SK-N-SH treated with all-trans-retinoic acid at 6 μM for 48 hours (cell line): ENCODE results near the gene ZNF575.

Experiments used
- ATAC-seq: fragments of 200-7000 bp; cut with Tn5 transposase; 3 replicates; pipeline ENCODE4 v1.9.1; 2020; ENCODE audit warnings: mild to moderate bottlenecking, moderate library complexity
- ARNTL ChIP-seq: fragments of 450-650 bp; formaldehyde crosslinking; IDR thresholded peaks from 2 replicates; pipeline ENCODE4 v1.5.0; 2020; ENCODE audit warnings: low read depth, mild to moderate bottlenecking, moderate library complexity, borderline replicate concordance
- CSDC2 ChIP-seq: fragments of 250-450 bp; sonication (Bioruptor Pico); IDR thresholded peaks from 2 replicates; pipeline ENCODE4 v1.5.0; 2020; ENCODE audit warnings: mild to moderate bottlenecking, moderate library complexity
- ESRRG ChIP-seq: fragments of 250-450 bp; sonication (Bioruptor Pico); IDR thresholded peaks from 2 replicates; pipeline ENCODE4 v1.6.1; 2021; ENCODE audit warnings: mild to moderate bottlenecking
- OSR1 ChIP-seq: fragments of 250-450 bp; sonication (Bioruptor Pico); IDR thresholded peaks from 2 replicates; pipeline ENCODE4 v1.8.0; 2022; ENCODE audit warnings: moderate library complexity, mild to moderate bottlenecking, inconsistent platforms
- PPARA ChIP-seq: fragments of 250-450 bp; sonication (Bioruptor Pico); IDR thresholded peaks from 2 replicates; pipeline ENCODE4 v1.5.0; 2020; ENCODE audit warnings: mild to moderate bottlenecking, borderline replicate concordance
- RARB ChIP-seq: fragments of 250-450 bp; sonication (Bioruptor Pico); IDR thresholded peaks from 2 replicates; pipeline ENCODE4 v1.8.0; 2021; ENCODE audit warnings: mild to moderate bottlenecking, moderate library complexity
- SNAI2 ChIP-seq: fragments of 250-450 bp; sonication (Bioruptor Pico); IDR thresholded peaks from 2 replicates; pipeline ENCODE4 v1.5.0; 2020; ENCODE audit warnings: mild to moderate bottlenecking, moderate library complexity
- TCF4 ChIP-seq: fragments of 250-450 bp; sonication (Bioruptor Pico); IDR thresholded peaks from 2 replicates; pipeline ENCODE4 v1.8.0; 2021; ENCODE audit warnings: mild to moderate bottlenecking, moderate library complexity, borderline replicate concordance
- TOX ChIP-seq: fragments of 250-450 bp; sonication (Bioruptor Pico); IDR thresholded peaks from 2 replicates; pipeline ENCODE4 v1.8.0; 2021; ENCODE audit warnings: mild to moderate bottlenecking, moderate library complexity, borderline replicate concordance
- ZC3H10 ChIP-seq: fragments of 250-450 bp; sonication (Bioruptor Pico); IDR thresholded peaks from 2 replicates; pipeline ENCODE4 v1.5.1; 2021; ENCODE audit warnings: mild to moderate bottlenecking, moderate library complexity
- ZFP3 ChIP-seq: fragments of 250-450 bp; sonication (Bioruptor Pico); IDR thresholded peaks from 2 replicates; pipeline ENCODE4 v1.5.0; 2020; ENCODE audit warnings: mild to moderate bottlenecking, moderate library complexity
- ZFP30 ChIP-seq: fragments of 450-650 bp; formaldehyde crosslinking; IDR thresholded peaks from 2 replicates; pipeline ENCODE4 v1.5.0; 2022; ENCODE audit warnings: mild to moderate bottlenecking, moderate library complexity
- ZNF70 ChIP-seq: fragments of 450-650 bp; formaldehyde crosslinking; IDR thresholded peaks from 2 replicates; pipeline ENCODE4 v1.5.0; 2020; ENCODE audit warnings: mild to moderate bottlenecking, moderate library complexity
- ZNF8 ChIP-seq: fragments of 450-650 bp; formaldehyde crosslinking; IDR thresholded peaks from 2 replicates; pipeline ENCODE4 v1.5.0; 2020; ENCODE audit warnings: mild to moderate bottlenecking, moderate library complexity
- TF ChIP-seq, protein P1 (sequence below): fragments of 250-450 bp; sonication (Bioruptor Pico); IDR thresholded peaks from 2 replicates; pipeline ENCODE4 v1.5.0; 2020; ENCODE audit warnings: mild to moderate bottlenecking, moderate library complexity
- TF ChIP-seq, protein P2 (sequence below): fragments of 250-450 bp; sonication (Bioruptor Pico); IDR thresholded peaks from 2 replicates; pipeline ENCODE4 v1.8.0; 2021; ENCODE audit warnings: low read depth, mild to moderate bottlenecking, moderate library complexity, borderline replicate concordance
- TF ChIP-seq, protein P3 (sequence below): fragments of 250-450 bp; sonication (Bioruptor Pico); IDR thresholded peaks from 2 replicates; pipeline ENCODE4 v1.5.1; 2020; ENCODE audit warnings: low read depth, mild to moderate bottlenecking, moderate library complexity
- TF ChIP-seq, protein P4 (sequence below): fragments of 250-450 bp; sonication (Bioruptor Pico); IDR thresholded peaks from 2 replicates; pipeline ENCODE4 v1.8.0; 2020; ENCODE audit warnings: mild to moderate bottlenecking, moderate library complexity, borderline replicate concordance

The ZNF575 gene

DNA sequence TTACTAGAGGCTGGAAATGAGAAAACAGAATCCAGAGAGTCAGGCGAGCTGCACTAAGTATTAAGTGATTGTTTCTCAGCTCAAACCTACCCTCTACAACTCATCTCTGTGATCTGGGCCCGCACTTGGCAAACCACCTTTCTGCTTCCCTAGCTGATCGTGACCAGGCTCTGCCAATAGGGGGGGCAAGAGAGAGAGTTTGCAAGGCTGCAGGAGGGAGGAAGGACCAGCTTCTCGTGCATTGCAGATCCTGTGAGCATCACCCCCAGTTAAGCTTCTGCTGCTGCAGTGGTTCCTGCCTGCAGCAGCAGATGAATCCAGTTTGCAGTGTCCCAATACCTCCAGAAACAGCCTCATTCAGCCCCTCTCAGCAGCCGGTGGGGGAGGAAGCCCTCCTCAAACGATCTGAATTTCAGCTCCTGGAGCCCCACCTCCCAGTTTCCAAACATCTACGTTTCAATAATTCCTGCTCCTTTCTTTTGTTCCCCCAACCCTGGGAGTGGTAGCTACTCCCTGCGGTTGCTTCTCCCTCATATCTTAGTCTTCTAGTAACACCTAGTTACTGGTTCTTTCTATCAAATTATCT, 22.3 kb downstream of the ZNF575 start:
- peak; percentile 94 for ATAC-seq
- TF ChIP-seq, protein P1, sequence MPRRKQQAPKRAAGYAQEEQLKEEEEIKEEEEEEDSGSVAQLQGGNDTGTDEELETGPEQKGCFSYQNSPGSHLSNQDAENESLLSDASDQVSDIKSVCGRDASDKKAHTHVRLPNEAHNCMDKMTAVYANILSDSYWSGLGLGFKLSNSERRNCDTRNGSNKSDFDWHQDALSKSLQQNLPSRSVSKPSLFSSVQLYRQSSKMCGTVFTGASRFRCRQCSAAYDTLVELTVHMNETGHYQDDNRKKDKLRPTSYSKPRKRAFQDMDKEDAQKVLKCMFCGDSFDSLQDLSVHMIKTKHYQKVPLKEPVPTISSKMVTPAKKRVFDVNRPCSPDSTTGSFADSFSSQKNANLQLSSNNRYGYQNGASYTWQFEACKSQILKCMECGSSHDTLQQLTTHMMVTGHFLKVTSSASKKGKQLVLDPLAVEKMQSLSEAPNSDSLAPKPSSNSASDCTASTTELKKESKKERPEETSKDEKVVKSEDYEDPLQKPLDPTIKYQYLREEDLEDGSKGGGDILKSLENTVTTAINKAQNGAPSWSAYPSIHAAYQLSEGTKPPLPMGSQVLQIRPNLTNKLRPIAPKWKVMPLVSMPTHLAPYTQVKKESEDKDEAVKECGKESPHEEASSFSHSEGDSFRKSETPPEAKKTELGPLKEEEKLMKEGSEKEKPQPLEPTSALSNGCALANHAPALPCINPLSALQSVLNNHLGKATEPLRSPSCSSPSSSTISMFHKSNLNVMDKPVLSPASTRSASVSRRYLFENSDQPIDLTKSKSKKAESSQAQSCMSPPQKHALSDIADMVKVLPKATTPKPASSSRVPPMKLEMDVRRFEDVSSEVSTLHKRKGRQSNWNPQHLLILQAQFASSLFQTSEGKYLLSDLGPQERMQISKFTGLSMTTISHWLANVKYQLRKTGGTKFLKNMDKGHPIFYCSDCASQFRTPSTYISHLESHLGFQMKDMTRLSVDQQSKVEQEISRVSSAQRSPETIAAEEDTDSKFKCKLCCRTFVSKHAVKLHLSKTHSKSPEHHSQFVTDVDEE, result no peak
- TF ChIP-seq ZFP3 (CRISPR knock-in tag) (no peak), TOX (CRISPR knock-in tag) (no peak), ARNTL (CRISPR knock-in tag) (no peak), ZNF70 (CRISPR knock-in tag) (no peak), ESRRG (CRISPR knock-in tag) (no peak), RARB (CRISPR knock-in tag) (no peak), ZC3H10 (CRISPR knock-in tag) (no peak), TCF4 (CRISPR knock-in tag) (no peak), ZNF8 (CRISPR knock-in tag) (no peak), CSDC2 (no peak), SNAI2 (CRISPR knock-in tag) (no peak)
- TF ChIP-seq, protein P2, sequence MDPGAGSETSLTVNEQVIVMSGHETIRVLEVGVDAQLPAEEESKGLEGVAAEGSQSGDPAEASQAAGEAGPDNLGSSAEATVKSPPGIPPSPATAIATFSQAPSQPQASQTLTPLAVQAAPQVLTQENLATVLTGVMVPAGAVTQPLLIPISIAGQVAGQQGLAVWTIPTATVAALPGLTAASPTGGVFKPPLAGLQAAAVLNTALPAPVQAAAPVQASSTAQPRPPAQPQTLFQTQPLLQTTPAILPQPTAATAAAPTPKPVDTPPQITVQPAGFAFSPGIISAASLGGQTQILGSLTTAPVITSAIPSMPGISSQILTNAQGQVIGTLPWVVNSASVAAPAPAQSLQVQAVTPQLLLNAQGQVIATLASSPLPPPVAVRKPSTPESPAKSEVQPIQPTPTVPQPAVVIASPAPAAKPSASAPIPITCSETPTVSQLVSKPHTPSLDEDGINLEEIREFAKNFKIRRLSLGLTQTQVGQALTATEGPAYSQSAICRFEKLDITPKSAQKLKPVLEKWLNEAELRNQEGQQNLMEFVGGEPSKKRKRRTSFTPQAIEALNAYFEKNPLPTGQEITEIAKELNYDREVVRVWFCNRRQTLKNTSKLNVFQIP (CRISPR knock-in tag), result no peak
- TF ChIP-seq, protein P3, sequence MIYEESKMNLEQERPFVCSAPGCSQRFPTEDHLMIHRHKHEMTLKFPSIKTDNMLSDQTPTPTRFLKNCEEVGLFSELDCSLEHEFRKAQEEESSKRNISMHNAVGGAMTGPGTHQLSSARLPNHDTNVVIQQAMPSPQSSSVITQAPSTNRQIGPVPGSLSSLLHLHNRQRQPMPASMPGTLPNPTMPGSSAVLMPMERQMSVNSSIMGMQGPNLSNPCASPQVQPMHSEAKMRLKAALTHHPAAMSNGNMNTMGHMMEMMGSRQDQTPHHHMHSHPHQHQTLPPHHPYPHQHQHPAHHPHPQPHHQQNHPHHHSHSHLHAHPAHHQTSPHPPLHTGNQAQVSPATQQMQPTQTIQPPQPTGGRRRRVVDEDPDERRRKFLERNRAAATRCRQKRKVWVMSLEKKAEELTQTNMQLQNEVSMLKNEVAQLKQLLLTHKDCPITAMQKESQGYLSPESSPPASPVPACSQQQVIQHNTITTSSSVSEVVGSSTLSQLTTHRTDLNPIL, result no peak

DNA sequence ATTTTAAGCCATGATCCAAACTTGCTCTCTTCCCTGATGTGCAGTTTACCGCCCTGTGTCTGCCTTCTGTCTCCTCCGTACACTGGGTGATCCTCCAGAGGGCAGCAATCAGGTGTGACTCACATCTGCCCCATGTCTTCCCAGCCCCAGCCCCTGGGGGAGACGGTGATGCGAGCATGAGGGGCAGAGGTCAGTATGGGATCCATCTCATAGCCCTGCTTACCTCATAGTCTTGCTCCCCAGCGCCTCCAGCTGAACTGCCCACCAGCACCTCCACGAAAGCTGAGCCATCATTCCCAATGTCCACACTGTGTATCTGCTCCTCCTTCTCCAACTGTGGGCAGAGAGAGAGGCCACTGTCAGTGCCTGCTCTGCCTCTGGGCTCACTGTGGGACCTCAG, 27.7 kb downstream of the ZNF575 start:
- ATAC-seq, result peak; percentile 30; the same call in 2 of the 3 replicates
- TF ChIP-seq TOX (CRISPR knock-in tag) (no peak), ZC3H10 (CRISPR knock-in tag) (no peak), PPARA (no peak), RARB (CRISPR knock-in tag) (no peak), SNAI2 (CRISPR knock-in tag) (no peak), ESRRG (CRISPR knock-in tag) (no peak), TCF4 (CRISPR knock-in tag) (no peak), ZNF8 (CRISPR knock-in tag) (no peak), OSR1 (CRISPR knock-in tag) (no peak), ZFP30 (no peak), ZNF70 (CRISPR knock-in tag) (no peak)
- TF ChIP-seq, protein P2 (CRISPR knock-in tag), result no peak
- TF ChIP-seq, protein P3, result no peak
- TF ChIP-seq, protein P4, sequence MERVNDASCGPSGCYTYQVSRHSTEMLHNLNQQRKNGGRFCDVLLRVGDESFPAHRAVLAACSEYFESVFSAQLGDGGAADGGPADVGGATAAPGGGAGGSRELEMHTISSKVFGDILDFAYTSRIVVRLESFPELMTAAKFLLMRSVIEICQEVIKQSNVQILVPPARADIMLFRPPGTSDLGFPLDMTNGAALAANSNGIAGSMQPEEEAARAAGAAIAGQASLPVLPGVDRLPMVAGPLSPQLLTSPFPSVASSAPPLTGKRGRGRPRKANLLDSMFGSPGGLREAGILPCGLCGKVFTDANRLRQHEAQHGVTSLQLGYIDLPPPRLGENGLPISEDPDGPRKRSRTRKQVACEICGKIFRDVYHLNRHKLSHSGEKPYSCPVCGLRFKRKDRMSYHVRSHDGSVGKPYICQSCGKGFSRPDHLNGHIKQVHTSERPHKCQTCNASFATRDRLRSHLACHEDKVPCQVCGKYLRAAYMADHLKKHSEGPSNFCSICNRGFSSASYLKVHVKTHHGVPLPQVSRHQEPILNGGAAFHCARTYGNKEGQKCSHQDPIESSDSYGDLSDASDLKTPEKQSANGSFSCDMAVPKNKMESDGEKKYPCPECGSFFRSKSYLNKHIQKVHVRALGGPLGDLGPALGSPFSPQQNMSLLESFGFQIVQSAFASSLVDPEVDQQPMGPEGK (CRISPR knock-in tag), result no peak
- TF ChIP-seq, protein P1, result no peak
